PC-3 (cell line): ENCODE data around the gene RGS7. TPM values are rescaled to one million over a fixed set of nuclear protein-coding genes. Genes with fewer than 3 reads are reported as not detected.

Experiments used
- ATAC-seq: fragments of 200-7000 bp; cut with Tn5 transposase; 2 replicates; pipeline ENCODE4 v1.9.1; 2020; ENCODE audit warnings: mild to moderate bottlenecking, moderate library complexity
- BruUV-seq: library from RNA; stranded (reverse); fragments of 400-500 nt; replicated peaks from 2 replicates; lab custom pipeline; 2021; lab: Mats Ljungman, UMichigan
- CTCF ChIA-PET: fragments of 300-600 bp; sonication (Branson Sonifier 250); formaldehyde crosslinking; loops from one replicate; lab custom pipeline; 2022; ENCODE audit warnings: antibody characterized with exemption; lab: Charles Lee
- POLR2A ChIA-PET: fragments of 300-600 bp; sonication (Branson Sonifier 250); formaldehyde crosslinking; loops from one replicate; lab custom pipeline; 2022; ENCODE audit warnings: antibody characterized with exemption; ENCODE audit not compliant: unreplicated experiment; lab: Charles Lee
- DNase-seq: peaks from one replicate; pipeline ENCODE4 v3.0.0-alpha.2; 2015
- H2AFZ ChIP-seq: fragments of 300-600 bp; sonication (generic); 2 replicates; pipeline ENCODE4 v1.6.0; 2016; ENCODE audit warnings: antibody characterized with exemption, low read length
- H3F3A ChIP-seq: fragments of 300-600 bp; sonication (generic); one replicate; pipeline ENCODE4 v1.6.0; 2017; ENCODE audit warnings: antibody characterized with exemption, low read length, control low read depth, mild to moderate bottlenecking; ENCODE audit not compliant: unreplicated experiment
- H3K27ac ChIP-seq: fragments of 300-600 bp; sonication (generic); 2 replicates; pipeline ENCODE4 v1.5.1; 2016; ENCODE audit warnings: mild to moderate bottlenecking, low read length
- H3K27me3 ChIP-seq: fragments of 300-600 bp; sonication (generic); 2 replicates; pipeline ENCODE4 v1.6.1; 2016; ENCODE audit warnings: low read length, mixed read lengths
- H3K36me3 ChIP-seq: fragments of 300-600 bp; sonication (generic); 2 replicates; pipeline ENCODE4 v1.6.1; 2016; ENCODE audit warnings: low read depth, mixed run types, low read length, mixed read lengths
- H3K4me1 ChIP-seq: fragments of 300-600 bp; sonication (generic); 2 replicates; pipeline ENCODE4 v1.5.1; 2016; ENCODE audit warnings: low read length; ENCODE audit not compliant: insufficient read depth
- H3K4me2 ChIP-seq: fragments of 300-600 bp; sonication (generic); 2 replicates; pipeline ENCODE4 v1.6.0; 2016; ENCODE audit warnings: low read length
- H3K4me3 ChIP-seq: fragments of 300-600 bp; sonication (generic); 2 replicates; pipeline ENCODE4 v1.5.1; 2016; ENCODE audit warnings: mild to moderate bottlenecking, low read length, mixed read lengths
- H3K79me2 ChIP-seq: fragments of 300-600 bp; sonication (generic); 2 replicates; pipeline ENCODE4 v1.6.1; 2017; ENCODE audit warnings: low read length, mixed read lengths
- H3K9ac ChIP-seq: fragments of 300-600 bp; sonication (generic); 2 replicates; pipeline ENCODE4 v1.6.0; 2016; ENCODE audit warnings: mild to moderate bottlenecking, low read length
- H3K9me2 ChIP-seq: fragments of 300-600 bp; sonication (generic); replicated peaks from 2 replicates; pipeline ENCODE4 v1.6.1; 2016; ENCODE audit warnings: mixed run types, low read length, mixed read lengths
- H3K9me3 ChIP-seq: fragments of 300-600 bp; sonication (generic); 2 replicates; pipeline ENCODE4 v1.6.1; 2016; ENCODE audit warnings: low read length, mixed read lengths
- H4K20me1 ChIP-seq: fragments of 300-600 bp; sonication (generic); 2 replicates; pipeline ENCODE4 v1.6.1; 2016; ENCODE audit warnings: low read length, mixed read lengths
- CTCF ChIP-seq: fragments of 300-600 bp; sonication (generic); conservative IDR thresholded peaks from 2 replicates; pipeline ENCODE4 v1.5.1; 2017; ENCODE audit warnings: antibody characterized with exemption, low read depth, mild to moderate bottlenecking, low read length
- EZH2 ChIP-seq: fragments of 300-600 bp; sonication (generic); IDR thresholded peaks from one replicate; pipeline ENCODE4 v1.6.1; 2017; ENCODE audit warnings: antibody characterized with exemption, mild to moderate bottlenecking, low read length; ENCODE audit not compliant: unreplicated experiment
- EZH2phosphoT487 ChIP-seq: fragments of 300-600 bp; sonication (generic); IDR thresholded peaks from 2 replicates; pipeline ENCODE4 v1.6.1; 2018; ENCODE audit warnings: mild to moderate bottlenecking, antibody characterized with exemption, low read length, borderline replicate concordance
- intact Hi-C: fragments of 100-400 bp; cut with micrococcal nuclease; formaldehyde crosslinking; loops from 2 replicates; pipeline ENCODE4 v1.9.0; 2023
- total RNA-seq: library from RNA; depleted of rRNA; stranded (reverse); fragments of >200 nt; gene quantifications from 2 replicates; pipeline ENCODE4 v1.2.3, GENCODE V29; 2014

Gene RGS7
- total RNA-seq, 1 experiment from 2014 or later: 0.15 TPM

GRCh38 chr1:241253471-241253870 lies 103.5 kb downstream of the RGS7 start:
- POLR2A ChIA-PET: no interaction called here
- no peaks in the 10 kb centered on the region for H3K9me2 ChIP-seq
- no peaks in the 10 kb centered on the region for H3K79me2 ChIP-seq
- CTCF ChIA-PET: no interaction called here
- TF ChIP-seq CTCF (no peak), EZH2phosphoT487 (no peak), EZH2 (no peak)
- intact Hi-C loops: no loop called here
- H3K9me3 ChIP-seq: 0 out of 2 replicates have a peak, but pooled peaks cover 2% of the 10 kb centered on the region
- no peak overlapping the region for H3K4me2 ChIP-seq
- H2AFZ ChIP-seq: no peak overlapping the region
- BruUV-seq: no TSS peak
- peak; percentile 61 for DNase-seq
- no peak overlapping the region for H3K4me3 ChIP-seq
- H4K20me1 ChIP-seq: no peaks in the 10 kb centered on the region
- no peak overlapping the region for H3K9ac ChIP-seq
- H3K27me3 ChIP-seq: peaks cover 5% of the 10 kb centered on the region; the same call in 1 of the 2 replicates
- no peaks in the 10 kb centered on the region for H3F3A ChIP-seq
- no peaks in the 10 kb centered on the region for H3K36me3 ChIP-seq
- ATAC-seq: no peak
- H3K27ac ChIP-seq: no peak overlapping the region
- H3K4me1 ChIP-seq: peaks cover 31% of the 10 kb centered on the region

- H3F3A ChIP-seq: no peaks in the 10 kb centered on the region
- no peak overlapping the region for H2AFZ ChIP-seq
- H3K9ac ChIP-seq: no peak overlapping the region
- H3K9me2 ChIP-seq: no peaks in the 10 kb centered on the region
- no TSS peak for BruUV-seq
- peaks cover 5% of the 10 kb centered on the region; the same call in 1 of the 2 replicates for H3K27me3 ChIP-seq
- no peak overlapping the region for H3K4me3 ChIP-seq
- ATAC-seq (peak; percentile 87), DNase-seq (peak; percentile 92)
- no peaks in the 10 kb centered on the region for H4K20me1 ChIP-seq
- peak overlapping the region; percentile 0; the same call in 1 of the 2 replicates for H3K27ac ChIP-seq
- no peaks in the 10 kb centered on the region for H3K79me2 ChIP-seq
- peak overlapping the region; percentile 14 for H3K4me2 ChIP-seq
- peaks cover 4% of the 10 kb centered on the region; the same call in 1 of the 2 replicates for H3K36me3 ChIP-seq
- ChIA-PET POLR2A (no interaction called here), CTCF (no interaction called here)
- intact Hi-C loops: no loop called here
- H3K9me3 ChIP-seq: peaks cover 7% of the 10 kb centered on the region
- H3K4me1 ChIP-seq: peaks cover 31% of the 10 kb centered on the region
- no peak for TF ChIP-seq EZH2phosphoT487
- TF ChIP-seq EZH2: no peak
- no peak for TF ChIP-seq CTCF
These were observed 106.5 kb downstream of the RGS7 start for GRCh38 chr1:241250465-241250864.

- no peak overlapping the region for H2AFZ ChIP-seq
- ATAC-seq: 0 out of 2 replicates have a peak, but pooled peaks have one; percentile 27
- H3K27me3 ChIP-seq: peaks cover 64% of the 10 kb centered on the region
- H3F3A ChIP-seq: no peaks in the 10 kb centered on the region
- POLR2A ChIA-PET: no interaction called here
- peaks cover 15% of the 10 kb centered on the region for H3K4me1 ChIP-seq
- H3K4me2 ChIP-seq: no peak overlapping the region
- H3K9me2 ChIP-seq: no peaks in the 10 kb centered on the region
- H3K27ac ChIP-seq: no peak overlapping the region
- H4K20me1 ChIP-seq: no peaks in the 10 kb centered on the region
- H3K79me2 ChIP-seq: no peaks in the 10 kb centered on the region
- DNase-seq: no peak
- no peak overlapping the region for H3K9ac ChIP-seq
- no peak overlapping the region for H3K4me3 ChIP-seq
- TF ChIP-seq CTCF (0 out of 2 replicates have a peak, but pooled peaks have one; percentile 12), EZH2 (no peak)
- CTCF ChIA-PET: no interaction called here
- intact Hi-C loops: no loop called here
- H3K9me3 ChIP-seq: no peaks in the 10 kb centered on the region
- no TSS peak for BruUV-seq
- no peaks in the 10 kb centered on the region for H3K36me3 ChIP-seq
These were observed 116.9 kb downstream of the RGS7 start for GRCh38 chr1:241240069-241240468.
